IPS-18a (cell line): ENCODE results near the gene ZNF784.
"Not testable (repeated sequence)": the region's sequence is repeated elsewhere in the genome, so short reads cannot be mapped to it uniquely, and the experiment has no call there.

ENCODE experiments used
- H3K27ac ChIP-seq: one replicate; pipeline ENCODE4 v1.5.1; 2013; ENCODE audit warnings: low read length
- H3K27me3 ChIP-seq: one replicate; pipeline ENCODE4 v1.6.1; 2013; ENCODE audit warnings: mild to moderate bottlenecking, low read length; ENCODE audit not compliant: control insufficient read depth, insufficient read depth
- H3K36me3 ChIP-seq: one replicate; pipeline ENCODE4 v1.6.1; 2013; ENCODE audit warnings: low read depth, low read length; ENCODE audit not compliant: control insufficient read depth
- H3K4me1 ChIP-seq: one replicate; pipeline ENCODE4 v1.6.1; 2013; ENCODE audit warnings: low read depth, low read length; ENCODE audit not compliant: control insufficient read depth
- H3K4me3 ChIP-seq: one replicate; pipeline ENCODE4 v1.5.1; 2013; ENCODE audit warnings: low read length
- H3K9ac ChIP-seq: one replicate; pipeline ENCODE4 v1.6.1; 2013; ENCODE audit warnings: mild to moderate bottlenecking, low read length, moderate library complexity
- H3K9me3 ChIP-seq: one replicate; pipeline ENCODE4 v1.6.1; 2013; ENCODE audit warnings: low read depth, low read length; ENCODE audit not compliant: control insufficient read depth

The ZNF784 gene

GRCh38 chr19:55583897-55584296 is 40.5 kb downstream of the ZNF784 start:
- not testable (repeated sequence) for H3K9me3 ChIP-seq, H3K27ac ChIP-seq, H3K4me3 ChIP-seq, H3K4me1 ChIP-seq, H3K27me3 ChIP-seq, H3K36me3 ChIP-seq, H3K9ac ChIP-seq

DNA sequence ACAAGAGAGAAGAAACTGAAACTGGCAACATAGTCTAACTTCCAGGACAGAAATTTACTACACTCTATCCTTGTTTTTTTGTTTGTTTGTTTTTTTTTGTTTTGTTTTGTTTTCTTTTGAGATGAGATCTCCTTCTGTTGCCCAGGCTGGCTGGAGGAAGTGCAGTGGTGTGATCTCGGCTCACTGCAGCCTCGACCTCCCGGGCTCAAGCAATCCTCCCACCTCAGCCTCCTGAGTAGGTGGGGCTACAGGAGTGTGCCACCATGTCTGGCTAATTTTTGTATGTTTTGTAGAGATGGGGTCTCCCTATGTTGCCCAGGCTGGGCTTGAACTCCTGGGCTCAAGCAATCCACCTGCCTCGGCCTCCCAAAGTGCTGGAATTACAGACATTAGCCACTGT is 42.1 kb downstream of the ZNF784 start:
- H3K27me3 ChIP-seq, H3K36me3 ChIP-seq, H3K9me3 ChIP-seq, H3K4me3 ChIP-seq, H3K9ac ChIP-seq, H3K4me1 ChIP-seq, H3K27ac ChIP-seq: not testable (repeated sequence)

- Histone ChIP-seq H3K4me1 (peaks cover 6% of the 10 kb centered on the region), H3K4me3 (no peak overlapping the region), H3K9me3 (no peaks in the 10 kb centered on the region), H3K36me3 (peaks cover 6% of the 10 kb centered on the region), H3K27ac (no peak overlapping the region), H3K27me3 (no peaks in the 10 kb centered on the region), H3K9ac (no peak overlapping the region)
These were observed 42.5 kb downstream of the ZNF784 start for GRCh38 chr19:55581823-55582223.

DNA sequence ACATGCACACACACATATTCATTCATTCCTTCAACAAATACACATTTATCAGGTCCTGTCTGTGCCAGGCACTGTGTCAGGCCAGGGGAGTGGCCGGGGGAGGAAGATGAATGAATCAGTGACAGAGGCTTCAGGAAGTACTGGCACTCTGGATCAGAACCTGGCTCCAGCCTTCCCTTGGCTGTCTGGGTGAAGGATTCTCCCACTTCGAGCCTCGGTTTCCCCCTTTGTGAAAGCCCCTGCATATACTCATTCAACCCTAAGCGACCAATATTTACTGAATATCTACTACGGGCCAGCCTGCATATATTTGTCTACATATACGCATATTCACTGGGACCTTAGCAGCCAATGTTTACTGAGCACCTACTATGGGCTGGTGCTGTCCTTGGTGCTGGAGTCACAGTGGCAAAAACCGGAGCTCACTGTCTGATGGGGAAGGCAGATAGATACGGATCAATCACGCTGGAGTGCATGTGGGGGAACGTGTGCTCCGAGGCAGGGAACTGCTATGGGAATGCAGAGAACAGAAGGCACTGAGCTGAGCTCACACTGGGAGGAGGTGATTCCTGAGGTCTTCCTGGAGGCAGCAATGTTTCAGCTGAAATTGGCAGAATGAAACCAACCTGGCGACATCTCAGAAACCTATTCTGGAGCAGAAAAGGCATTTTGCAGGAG is 43.1 kb downstream of the ZNF784 start:
- no peak overlapping the region for H3K27ac ChIP-seq

GRCh38 chr19:55580628-55581144 is 43.7 kb downstream of the ZNF784 start, which contains the start of gene ZNF579:
Gene ZNF579, minus strand, starts transcription at chr19:55580848. Its CDS starts 1,209 bp downstream, at chr19:55579639.
- H3K27ac ChIP-seq = no peak within 1 kb of the TSS
- H3K4me3 ChIP-seq = peak within 1 kb of the TSS; percentile 82
- H3K9ac ChIP-seq = peak within 1 kb of the TSS; percentile 84
- no peaks in the 10 kb centered on the region for H3K9me3 ChIP-seq
- H3K27me3 ChIP-seq = no peaks in the 10 kb centered on the region
- H3K36me3 ChIP-seq = peaks cover 8% of the 10 kb centered on the region
- H3K4me1 ChIP-seq = peaks cover 4% of the 10 kb centered on the region

More for the DNA sequence above, 43.1 kb downstream of the ZNF784 start:
- Histone ChIP-seq H3K9ac (no peak overlapping the region), H3K36me3 (peaks cover 8% of the 10 kb centered on the region), H3K4me1 (peaks cover 6% of the 10 kb centered on the region), H3K9me3 (no peaks in the 10 kb centered on the region), H3K4me3 (peak overlapping the region; percentile 82), H3K27me3 (no peaks in the 10 kb centered on the region)

GRCh38 chr19:55579766-55580621 is 44.4 kb downstream of the ZNF784 start:
- H3K36me3 ChIP-seq = peaks cover 8% of the 10 kb centered on the region
- H3K9ac ChIP-seq = peak overlapping the region; percentile 84
- H3K27ac ChIP-seq = no peak overlapping the region
- peak overlapping the region; percentile 82 for H3K4me3 ChIP-seq
- no peaks in the 10 kb centered on the region for H3K4me1 ChIP-seq
- H3K27me3 ChIP-seq = no peaks in the 10 kb centered on the region
- H3K9me3 ChIP-seq = no peaks in the 10 kb centered on the region

DNA sequence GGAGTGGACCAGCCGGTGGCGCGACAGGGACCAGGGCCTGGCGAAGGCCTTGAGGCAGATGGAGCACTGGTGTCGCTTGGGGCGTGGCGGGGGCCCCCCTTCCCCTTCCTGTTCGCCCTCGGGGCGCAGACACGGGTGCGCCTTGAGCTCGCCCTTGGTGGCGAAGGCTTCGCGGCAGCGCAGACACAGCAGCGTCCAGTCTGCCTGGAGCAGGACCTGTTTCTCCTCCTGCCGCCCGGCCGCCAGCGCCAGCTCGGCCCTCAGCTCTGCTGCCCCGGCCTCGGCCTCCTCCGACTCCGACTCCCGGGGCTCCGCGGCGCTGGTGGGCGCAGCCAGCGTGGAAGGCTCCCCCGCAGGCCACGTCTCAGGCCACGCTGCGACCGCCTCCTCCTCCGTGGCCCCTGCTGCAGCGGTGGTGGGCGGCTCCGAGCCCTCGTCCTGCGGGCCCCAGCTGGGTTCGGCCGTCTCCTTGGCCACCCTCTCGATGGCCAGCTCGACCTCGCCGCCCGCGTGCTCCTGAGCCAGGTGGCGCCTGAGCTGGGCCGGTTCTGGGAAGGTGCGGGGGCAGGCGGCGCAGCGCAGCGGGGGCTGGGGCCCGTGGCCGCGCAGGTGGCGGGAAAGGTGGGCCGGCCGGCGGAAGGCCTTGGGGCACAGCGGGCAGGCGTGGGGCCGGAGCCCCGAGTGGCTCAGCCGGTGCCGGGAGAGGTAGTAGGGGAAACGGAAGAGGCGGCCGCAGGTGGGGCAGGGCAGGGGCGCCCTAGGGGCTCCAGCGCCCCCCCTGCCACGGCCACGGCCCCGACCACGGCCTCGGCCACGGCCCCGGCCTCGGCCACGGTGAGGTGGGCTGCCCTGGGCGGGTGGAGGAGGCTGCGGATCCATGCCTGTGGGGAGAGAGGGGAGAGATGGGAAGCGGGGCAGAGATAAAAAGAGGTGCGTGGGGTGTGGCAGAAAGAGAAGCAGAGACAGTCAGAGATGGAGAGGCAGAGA is 45.3 kb downstream of the ZNF784 start:
- no peak overlapping the region for H3K27ac ChIP-seq

GRCh38 chr19:55578031-55578760 is 46.2 kb downstream of the ZNF784 start:
- no peaks in the 10 kb centered on the region for H3K27me3 ChIP-seq
- H3K4me3 ChIP-seq = no peak overlapping the region
- H3K27ac ChIP-seq = no peak overlapping the region
- H3K36me3 ChIP-seq = peaks cover 8% of the 10 kb centered on the region
- H3K4me1 ChIP-seq = no peaks in the 10 kb centered on the region
- no peak overlapping the region for H3K9ac ChIP-seq
- H3K9me3 ChIP-seq = no peaks in the 10 kb centered on the region

More for the DNA sequence above, 45.3 kb downstream of the ZNF784 start:
- H3K9me3 ChIP-seq = no peaks in the 10 kb centered on the region
- H3K4me1 ChIP-seq = no peaks in the 10 kb centered on the region
- peaks cover 8% of the 10 kb centered on the region for H3K36me3 ChIP-seq
- no peaks in the 10 kb centered on the region for H3K27me3 ChIP-seq
- H3K9ac ChIP-seq = peak overlapping the region; percentile 84
- H3K4me3 ChIP-seq = peak overlapping the region; percentile 82

GRCh38 chr19:55576746-55577145 is 47.6 kb downstream of the ZNF784 start:
- H3K9me3 ChIP-seq = no peaks in the 10 kb centered on the region
- no peaks in the 10 kb centered on the region for H3K4me1 ChIP-seq
- peaks cover 8% of the 10 kb centered on the region for H3K36me3 ChIP-seq
- H3K4me3 ChIP-seq = no peak overlapping the region
- H3K9ac ChIP-seq = no peak overlapping the region
- H3K27me3 ChIP-seq = no peaks in the 10 kb centered on the region
- H3K27ac ChIP-seq = no peak overlapping the region

DNA sequence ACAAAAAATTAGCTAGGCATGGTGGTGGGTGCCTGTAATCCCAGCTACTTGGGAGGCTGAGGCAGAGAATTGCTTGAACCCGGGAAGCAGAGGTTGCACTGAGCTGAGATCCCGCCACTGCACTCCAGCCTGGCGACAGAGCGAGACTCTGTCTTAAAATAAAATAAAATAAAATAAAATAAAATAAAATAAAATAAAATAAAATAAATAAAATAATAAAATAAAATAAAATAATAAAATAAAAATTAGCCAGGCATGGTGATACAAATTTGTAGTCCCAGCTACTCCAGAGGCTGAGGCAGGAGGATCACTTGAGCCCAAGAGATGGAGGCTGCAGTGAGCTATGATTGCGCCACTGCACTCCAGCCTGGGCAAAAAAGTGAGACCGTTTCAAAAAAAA is 50.4 kb downstream of the ZNF784 start:
- H3K4me3 ChIP-seq, H3K27ac ChIP-seq, H3K9me3 ChIP-seq, H3K4me1 ChIP-seq, H3K27me3 ChIP-seq, H3K9ac ChIP-seq, H3K36me3 ChIP-seq: not testable (repeated sequence)
